K562 (cell line): ENCODE measurements around the gene ACOT9. TPM values are rescaled to one million over a fixed set of nuclear protein-coding genes. Genes with fewer than 3 reads are reported as not detected.

Experiments used
- ATAC-seq: fragments of 200-7000 bp; cut with Tn5 transposase; 3 replicates; pipeline ENCODE4 v1.9.1; 2020; ENCODE audit warnings: moderate library complexity
- Bru-seq: library from RNA; stranded (reverse); fragments of 400-500 nt; gene quantifications from one replicate; lab custom pipeline; 2021; lab: Mats Ljungman, UMichigan
- BruChase-seq, 2 experiments: library from RNA; stranded (reverse); fragments of 400-500 nt; gene quantifications; one replicate each; lab custom pipeline; 2021; lab: Mats Ljungman, UMichigan
- BruUV-seq: library from RNA; stranded (reverse); fragments of 400-500 nt; replicated peaks from 2 replicates; lab custom pipeline; 2021; lab: Mats Ljungman, UMichigan
- CTCF ChIA-PET: fragments of 300-600 bp; formaldehyde crosslinking; extraction: SDS; loops from one replicate; lab custom pipeline; 2021; ENCODE audit warnings: low intra/inter-chr PET ratio; lab: Yijun Ruan, JAX
- POLR2A ChIA-PET: fragments of 300-600, 350-650 bp; sonication (Branson Sonifier 250); formaldehyde crosslinking; extraction: SDS; loops from one replicate; lab custom pipeline; 2021; ENCODE audit warnings: antibody characterized with exemption, inconsistent platforms; lab: Yijun Ruan, JAX
- DNase-seq, 4 experiments: peaks; one replicate each; pipeline versions ENCODE4 v3.0.0 to v3.0.0-alpha.2; 2011 to 2018; ENCODE audit warnings: low spot score in 3 of 4, mixed read lengths in 3 of 4; ENCODE audit errors: extremely low read depth in 1 of 4
- FAIRE-seq: peaks from 2 replicates; lab custom pipeline; 2011; peaks lifted over from hg19 to GRCh38; lab: Jason Lieb, UNC
- H2AFZ ChIP-seq: 2 replicates; pipeline ENCODE4 v1.6.0; 2011; ENCODE audit warnings: low read depth, low read length, control low read depth, inconsistent platforms
- H3K27ac ChIP-seq: fragments of 200-600 bp; 3 replicates; pipeline ENCODE4 v1.8.0; 2011; ENCODE audit warnings: low read depth, mild to moderate bottlenecking, control low read depth, inconsistent platforms, low read length, moderate library complexity, mixed read lengths; ENCODE audit errors: extremely low read depth
- H3K27me3 ChIP-seq, 2 experiments: fragments of 300-600 bp in 1 of 2; 2 replicates in 1 of 2; 3 replicates in 1 of 2; pipeline versions ENCODE4 v1.6.0 to v1.8.0; 2011; ENCODE audit warnings: inconsistent platforms in 2 of 2, low read length in 2 of 2, mild to moderate bottlenecking in 1 of 2, mixed read lengths in 1 of 2, moderate library complexity in 1 of 2; ENCODE audit not compliant: control insufficient read depth in 2 of 2, insufficient read depth in 2 of 2
- H3K36me3 ChIP-seq: fragments of 300-600 bp; 3 replicates; pipeline ENCODE4 v1.8.0; 2011; ENCODE audit warnings: mild to moderate bottlenecking, low read length, inconsistent platforms; ENCODE audit not compliant: control insufficient read depth, insufficient read depth
- H3K4me1 ChIP-seq, 2 experiments: fragments of 200-600 bp in 1 of 2; replicated peaks in 1 of 2; 2 replicates in 1 of 2; 3 replicates in 1 of 2; pipeline versions ENCODE4 v1.5.1 to v1.8.0; 2011; ENCODE audit warnings: inconsistent platforms in 2 of 2, low read length in 2 of 2, mild to moderate bottlenecking in 1 of 2, mixed read lengths in 1 of 2, moderate library complexity in 1 of 2; ENCODE audit not compliant: control insufficient read depth in 2 of 2, insufficient read depth in 2 of 2
- H3K4me2 ChIP-seq: 2 replicates; pipeline ENCODE4 v1.6.1; 2011; ENCODE audit warnings: low read length, control low read depth, inconsistent platforms, mixed read lengths; ENCODE audit not compliant: insufficient read depth
- H3K4me3 ChIP-seq: fragments of 200-600 bp; sonication (generic), shearing (Covaris generic); 2 replicates; pipeline ENCODE4 v1.5.1; 2016; ENCODE audit warnings: control low read depth, inconsistent platforms
- H3K79me2 ChIP-seq: fragments of 200-600 bp; 3 replicates; pipeline ENCODE4 v1.8.0; 2011; ENCODE audit warnings: low read length, inconsistent platforms; ENCODE audit not compliant: control insufficient read depth, insufficient read depth
- H3K9ac ChIP-seq, 2 experiments: 2 replicates each; pipeline versions ENCODE4 v1.6.0 to v1.6.1; 2011; ENCODE audit warnings: low read depth in 2 of 2, low read length in 2 of 2, control low read depth in 1 of 2, inconsistent platforms in 1 of 2, mild to moderate bottlenecking in 1 of 2, mixed read lengths in 1 of 2; ENCODE audit not compliant: insufficient read depth in 1 of 2
- H3K9me1 ChIP-seq: one replicate; pipeline ENCODE4 v1.6.0; 2011; ENCODE audit warnings: inconsistent platforms, mild to moderate bottlenecking, low read length, moderate library complexity; ENCODE audit not compliant: control insufficient read depth, insufficient read depth
- H3K9me3 ChIP-seq: replicated peaks from 2 replicates; pipeline ENCODE4 v1.5.1; 2011; ENCODE audit warnings: low read depth, low read length, inconsistent platforms; ENCODE audit not compliant: control insufficient read depth, insufficient read depth
- H4K20me1 ChIP-seq: replicated peaks from 2 replicates; pipeline ENCODE4 v1.6.1; 2011; ENCODE audit warnings: low read length, inconsistent platforms, mixed read lengths; ENCODE audit not compliant: control insufficient read depth, insufficient read depth
- ASH1L ChIP-seq: fragments of 450-650 bp; IDR thresholded peaks from 2 replicates; pipeline ENCODE4 v1.6.1; 2018; ENCODE audit warnings: borderline replicate concordance, mild to moderate bottlenecking, low read depth; ENCODE audit not compliant: partially characterized antibody
- ZBED1 ChIP-seq: IDR thresholded peaks from 2 replicates; pipeline ENCODE4 v1.6.1; 2014
- WGBS: fragments of 100-300 bp; shearing (Covaris generic); methylation state at CpG from one replicate; pipeline ENCODE4 v1.1.6; 2016; ENCODE audit warnings: low coverage, mixed read lengths; ENCODE audit not compliant: insufficient coverage; ENCODE audit errors: missing lambda C conversion rate; 5-methylcytosine and 5-hydroxymethylcytosine counted together
- in situ Hi-C: fragments of 300-500 bp; cut with MboI; formaldehyde crosslinking; loops from 4 replicates; pipeline ENCODE4 v1.15.0; 2018; ENCODE audit warnings: inconsistent platforms, mixed read lengths
- intact Hi-C: fragments of 100-400 bp; cut with micrococcal nuclease; formaldehyde crosslinking; loops from 2 replicates; pipeline ENCODE4 v1.14.2; 2022
- long read RNA-seq, 3 experiments: library from polyadenylated mRNA in 2 of 3; library from RNA in 1 of 3; unstranded in 2 of 3; stranded (forward) in 1 of 3; transcript quantifications; one replicate each; pipeline ENCODE4 v2.0.0, GENCODE V29; 2019 to 2022
- polyA minus RNA-seq, 3 experiments: library from RNA; depleted of rRNA, polyadenylated mRNA; stranded (reverse); fragments of >200 nt; gene quantifications; 2 replicates each; pipeline ENCODE4 v1.2.3, GENCODE V29; 2011
- polyA plus RNA-seq, 8 experiments: library from polyadenylated mRNA; depleted of rRNA in 4 of 8; stranded (reverse) in 5 of 8; unstranded in 3 of 8; fragments of >200 nt; fragmentation: Nextera tagmentation in 2 of 8; fragmentation: Illumina TruSeq in 1 of 8; extraction: Ambion mirVana in 2 of 8; extraction: Trizol in 1 of 8; gene quantifications; 2 replicates each; pipeline versions ENCODE4 v1.2.1 to v1.2.3, GENCODE V29; 2011 to 2014; ENCODE audit warnings: inconsistent platforms in 1 of 8, missing spikeins in 1 of 8
- total RNA-seq, 7 experiments: library from RNA; depleted of rRNA in 6 of 7; stranded (reverse); fragments of >200 nt in 6 of 7; fragmentation: Illumina TruSeq in 2 of 7; extraction: Trizol in 2 of 7; gene quantifications; 2 replicates each; pipeline versions ENCODE4 v1.2.1 to v1.2.3, GENCODE V29; 2011 to 2021; ENCODE audit warnings: low replicate concordance in 1 of 7
- TF ChIP-seq, protein P1 (sequence below), 2 experiments: fragments of 150-350 bp in 1 of 2; IDR thresholded peaks; 2 replicates each; pipeline ENCODE4 v1.6.1; 2012 to 2016; ENCODE audit warnings: low read depth in 2 of 2, low read length in 2 of 2, mild to moderate bottlenecking in 1 of 2, moderate library complexity in 1 of 2

The ACOT9 gene
- total RNA-seq (2011; cell fraction: chromatin; rRNA removed; ENCODE audit: low replicate concordance) = 67.3 and 68.2 TPM in 2 replicates
- 41.0 and 44.0 TPM in 2 replicates for total RNA-seq (2011; cell fraction: nucleolus; rRNA removed)
- total RNA-seq (2011; cell fraction: nucleoplasm; rRNA removed) = 36.3 and 43.4 TPM in 2 replicates
- total RNA-seq (2014; rRNA removed) (33.2 and 34.2 TPM in 2 replicates), total RNA-seq (2014; rRNA removed; fragmentation: Illumina TruSeq; extraction: Trizol) (50.6 and 55.5 TPM in 2 replicates), total RNA-seq (2015; rRNA removed; fragmentation: Illumina TruSeq; extraction: Trizol) (29.8 and 31.2 TPM in 2 replicates), total RNA-seq (2021) (35.3 and 38.6 TPM in 2 replicates), polyA plus RNA-seq (2011; rRNA removed) (37.6 and 60.3 TPM in 2 replicates), polyA plus RNA-seq (2014; fragmentation: Illumina TruSeq; extraction: Trizol) (45.3 and 46.4 TPM in 2 replicates), polyA plus RNA-seq (2014; fragmentation: Nextera tagmentation; extraction: Ambion mirVana) (10 to 100 TPM; 50.0 to 80.9 TPM), polyA plus RNA-seq (2014; rRNA removed) (45.2 and 51.0 TPM in 2 replicates), polyA minus RNA-seq (2011; rRNA and poly(A)+ RNA removed) (39.3 and 52.9 TPM in 2 replicates), Bru-seq, nascent RNA (percentile 62 among the genes with signal in this experiment), BruChase-seq, experiment 1, labeled RNA remaining after a 2-hour chase (percentile 65 among the genes with signal in this experiment), BruChase-seq, experiment 2, labeled RNA remaining after a 6-hour chase (percentile 64 among the genes with signal in this experiment)
- polyA plus RNA-seq (2011; cell fraction: cytosol; rRNA removed) = 15.1 and 24.6 TPM in 2 replicates
- polyA plus RNA-seq (2011; cell fraction: nucleus; rRNA removed) = 45.6 and 53.8 TPM in 2 replicates
- polyA plus RNA-seq (2012) = 31.7 and 37.7 TPM in 2 replicates
- 13.5 and 22.0 TPM in 2 replicates for polyA minus RNA-seq (2011; cell fraction: cytosol; rRNA and poly(A)+ RNA removed)
- polyA minus RNA-seq (2011; cell fraction: nucleus; rRNA and poly(A)+ RNA removed) = 17.5 and 25.1 TPM in 2 replicates
- long read RNA-seq, experiment 1, transcript ACOT9-201 (15 exons, 1,675 nt) = minor isoform, 13 of 108 reads
- long read RNA-seq, experiment 1, transcript ACOT9-204 (16 exons, 3,117 nt) = major isoform, 69 of 108 reads
- long read RNA-seq, experiment 1, partial matches to known transcripts = 16 of 108 reads
- long read RNA-seq, experiment 1, other reads (novel, unspliced or antisense) = 10 of 108 reads
- long read RNA-seq, experiment 2, transcript ACOT9-204 (16 exons, 3,117 nt) = major isoform, 11 of 44 reads
- long read RNA-seq, experiment 2, partial matches to known transcripts = 15 of 44 reads
- long read RNA-seq, experiment 2, other reads (novel, unspliced or antisense) = 16 of 44 reads
- long read RNA-seq, experiment 3, transcript ACOT9-204 (16 exons, 3,117 nt) = major isoform, 33 of 53 reads
- long read RNA-seq, experiment 3, transcript ACOT9-201 (15 exons, 1,675 nt) = minor isoform, 8 of 53 reads
- long read RNA-seq, experiment 3, partial matches to known transcripts = 8 of 53 reads
- long read RNA-seq, experiment 3, other reads (novel, unspliced or antisense) = 4 of 53 reads

DNA sequence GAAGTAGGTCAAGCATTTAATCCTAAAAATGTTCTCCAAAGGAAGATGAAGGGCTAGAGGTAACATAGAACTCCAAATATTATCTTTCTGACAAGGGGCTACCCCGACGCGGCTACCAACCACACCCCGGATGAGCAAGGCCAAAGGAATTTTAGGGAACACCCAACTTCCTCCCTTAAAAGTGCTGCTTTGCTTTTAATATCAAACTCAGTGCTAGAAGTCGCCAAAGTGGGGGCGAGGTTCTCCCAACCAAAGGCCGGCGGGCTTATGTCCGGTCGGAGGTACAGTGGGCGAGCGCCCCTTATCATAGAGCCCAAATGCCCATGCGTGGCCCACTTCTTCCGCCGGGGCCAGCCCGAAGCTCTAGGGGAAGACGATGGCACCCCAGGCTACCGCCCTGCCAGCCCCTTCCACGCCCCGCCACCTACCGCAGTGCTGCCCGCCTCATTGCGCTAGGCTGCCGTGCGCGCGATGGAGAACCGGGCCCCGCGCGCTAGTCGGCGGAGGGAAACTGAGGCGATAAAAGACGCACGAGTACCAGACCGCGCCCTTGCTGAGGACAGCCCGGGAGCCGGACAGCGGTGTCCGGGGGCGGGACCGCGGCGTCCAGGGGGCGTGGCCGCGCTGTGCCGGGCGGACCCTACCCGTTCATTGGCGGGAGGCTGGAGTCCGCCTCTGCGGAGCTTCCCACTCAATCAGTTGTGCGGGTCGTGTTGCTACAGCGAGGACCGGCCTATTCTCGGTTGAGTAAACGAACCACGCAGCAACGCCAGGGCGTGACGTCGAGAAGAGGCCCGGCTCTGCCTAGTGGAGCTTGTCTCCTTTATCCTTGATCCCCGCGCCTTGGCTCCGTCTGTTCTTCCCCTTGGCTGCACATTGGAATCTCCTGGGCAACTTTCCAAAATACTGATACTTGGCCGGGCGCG, at the start of gene ACOT9:
TSS of gene ACOT9 (minus strand) at position 580 of the 926 bp plus-strand sequence. CDS start at position 448, 132 bp downstream.
- Histone ChIP-seq H3K9me3 (no peaks in the 10 kb centered on the region), H3K9ac (peak within 1 kb of the TSS; percentile 73 to 92), H3K27ac (peak within 1 kb of the TSS; percentile 70), H3K36me3 (no peaks in the 10 kb centered on the region), H3K4me3 (peak within 1 kb of the TSS; percentile 77), H3K27me3 (no peaks in the 10 kb centered on the region), H4K20me1 (0 out of 2 replicates have a peak, but pooled peaks cover 4% of the 10 kb centered on the region), H3K4me1 (peaks cover 9 to 15% of the 10 kb centered on the region in 2 experiments; a peak in 4 of 5 replicates), H2AFZ (peak within 1 kb of the TSS; percentile 84), H3K4me2 (peak within 1 kb of the TSS; percentile 89), H3K79me2 (peaks cover 43% of the 10 kb centered on the region), H3K9me1 (no peaks in the 10 kb centered on the region)
- CTCF ChIA-PET = no interaction called here
- in situ Hi-C loops = no loop called here
- POLR2A ChIA-PET = interaction anchor here (0.6 to 1.2 kb wide), 7 partner anchors 10 to 137 kb away, joined by 3 to 9 read pairs (median 4); no protein-coding TSS in a partner anchor
- DNase-seq (peak; percentile 93 to 95 (median 94)), FAIRE-seq (peak; percentile 97), ATAC-seq (peak; percentile 99)
- WGBS = 0% methylated on average over 20 of the region's 73 CpGs
- intact Hi-C loops = loop anchor here (2.0 to 5.0 kb wide), 2 partner anchors 39 to 44 kb away; partner anchors contain the start of gene SAT1
- TSS peak; percentile 67 for BruUV-seq
- no peak for TF ChIP-seq ASH1L
- 0 out of 2 replicates have a peak, but pooled peaks have one; percentile 45 for TF ChIP-seq ZBED1
- TF ChIP-seq, protein P1, sequence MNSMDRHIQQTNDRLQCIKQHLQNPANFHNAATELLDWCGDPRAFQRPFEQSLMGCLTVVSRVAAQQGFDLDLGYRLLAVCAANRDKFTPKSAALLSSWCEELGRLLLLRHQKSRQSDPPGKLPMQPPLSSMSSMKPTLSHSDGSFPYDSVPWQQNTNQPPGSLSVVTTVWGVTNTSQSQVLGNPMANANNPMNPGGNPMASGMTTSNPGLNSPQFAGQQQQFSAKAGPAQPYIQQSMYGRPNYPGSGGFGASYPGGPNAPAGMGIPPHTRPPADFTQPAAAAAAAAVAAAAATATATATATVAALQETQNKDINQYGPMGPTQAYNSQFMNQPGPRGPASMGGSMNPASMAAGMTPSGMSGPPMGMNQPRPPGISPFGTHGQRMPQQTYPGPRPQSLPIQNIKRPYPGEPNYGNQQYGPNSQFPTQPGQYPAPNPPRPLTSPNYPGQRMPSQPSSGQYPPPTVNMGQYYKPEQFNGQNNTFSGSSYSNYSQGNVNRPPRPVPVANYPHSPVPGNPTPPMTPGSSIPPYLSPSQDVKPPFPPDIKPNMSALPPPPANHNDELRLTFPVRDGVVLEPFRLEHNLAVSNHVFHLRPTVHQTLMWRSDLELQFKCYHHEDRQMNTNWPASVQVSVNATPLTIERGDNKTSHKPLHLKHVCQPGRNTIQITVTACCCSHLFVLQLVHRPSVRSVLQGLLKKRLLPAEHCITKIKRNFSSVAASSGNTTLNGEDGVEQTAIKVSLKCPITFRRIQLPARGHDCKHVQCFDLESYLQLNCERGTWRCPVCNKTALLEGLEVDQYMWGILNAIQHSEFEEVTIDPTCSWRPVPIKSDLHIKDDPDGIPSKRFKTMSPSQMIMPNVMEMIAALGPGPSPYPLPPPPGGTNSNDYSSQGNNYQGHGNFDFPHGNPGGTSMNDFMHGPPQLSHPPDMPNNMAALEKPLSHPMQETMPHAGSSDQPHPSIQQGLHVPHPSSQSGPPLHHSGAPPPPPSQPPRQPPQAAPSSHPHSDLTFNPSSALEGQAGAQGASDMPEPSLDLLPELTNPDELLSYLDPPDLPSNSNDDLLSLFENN (IDR thresholded peaks at IDR 0.05; ENCODE audit: low read depth in 2 of 2, low read length in 2 of 2) = 0 out of 4 replicates have a peak, but pooled peaks of 1 of the 2 experiments have one; percentile 30
